Heart left ventricle (tissue), 13 donors: ENCODE results near the gene EIF2S3.

Experiments
- CTCF ChIP-seq, 12 donors: fragments of 200-600 bp; sonication (generic) in 4 of 12; IDR thresholded peaks; one replicate each; pipeline versions ENCODE4 v1.5.0 to v1.8.0; 2018 to 2022; ENCODE audit warnings: antibody characterized with exemption in 12 of 12, mild to moderate bottlenecking in 5 of 12
- POLR2A ChIP-seq, 2 donors: fragments of 450-650 bp; IDR thresholded peaks; one replicate each; pipeline ENCODE4 v1.6.1; 2017; ENCODE audit warnings: antibody characterized with exemption in 2 of 2, mild to moderate bottlenecking in 2 of 2, moderate library complexity in 2 of 2
- donor health status: ischemic (EF 13 %, LVEDD 7.1; RV severe dilation, severe dysfunction).
- donor health status: DM: no; HTN: yes; CAD: no.
- donor health status: DM: no; HTN: no; CAD: no.
- donor health status: ischemic (EF 25% LVEDD 6.9; RV normal size, moderate dysfunction).
- donor health status: ischemic (EF 25% LVEDD 5.7; RV mildly dilated, moderate dysfunction).
- donor health status: ischemic (EF 35%, LVEDD 5.7; RV mildly dilated, moderate dysfunction).
- donor health status: nonischemic (EF 11% LVEDD 7.7; RV severe dilation, severe dysfunction).
- donor health status: DM: yes; HTN: yes; CAD: no.
- donor health status: PGD.
- donor health status: ischemic (EF 29% LVEDD 5.4; RV normal size, mild dysfunction).
- donor health status: nonischemic (EF 23%, LVEDD 6.1; RV moderate dilation, normal function).

GRCh38 chrX:24099394-24099793 is 44.6 kb downstream of the EIF2S3 start:
- no peak for TF ChIP-seq CTCF (IDR thresholded peaks at IDR 0.05)
- no peak for TF ChIP-seq POLR2A (IDR thresholded peaks at IDR 0.05)
